ENCODE measurements around the gene ZRANB3.
"Not testable (repeated sequence)": the region's sequence is repeated elsewhere in the genome, so short reads cannot be mapped to it uniquely, and the experiment has no call there.

Gene ZRANB3

GRCh38 chr2:135121016-135121657 is 409.9 kb downstream of the ZRANB3 start:
- no peak for DNase-seq

DNA sequence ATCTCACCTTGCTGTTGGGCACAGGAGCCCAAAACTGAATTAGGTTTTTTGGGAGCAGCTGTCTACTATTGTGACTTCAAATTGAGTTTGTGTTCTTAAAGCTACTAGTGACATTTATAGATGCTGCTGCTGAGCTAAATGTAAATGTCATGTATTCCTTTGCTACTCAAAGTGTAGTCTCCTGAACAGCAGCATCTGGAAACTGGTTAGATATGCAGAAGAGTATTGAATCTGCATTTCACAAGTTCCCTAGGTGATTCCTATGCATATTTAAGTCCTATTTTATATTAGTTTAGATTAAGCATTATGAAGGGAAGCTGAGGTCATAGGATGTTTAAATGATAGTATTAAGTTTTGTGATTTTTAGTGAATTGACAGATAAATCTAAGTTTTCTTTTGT is 411.4 kb downstream of the ZRANB3 start:
- no peak for DNase-seq

- DNase-seq, result no peak
Observed at GRCh38 chr2:135113322-135113721, 417.7 kb downstream of the ZRANB3 start.

- DNase-seq, result not testable (repeated sequence)
Observed at GRCh38 chr2:135105513-135106316, 425.3 kb downstream of the ZRANB3 start.

- no peak for DNase-seq
Observed at GRCh38 chr2:135103843-135104242, 427.2 kb downstream of the ZRANB3 start.

DNA sequence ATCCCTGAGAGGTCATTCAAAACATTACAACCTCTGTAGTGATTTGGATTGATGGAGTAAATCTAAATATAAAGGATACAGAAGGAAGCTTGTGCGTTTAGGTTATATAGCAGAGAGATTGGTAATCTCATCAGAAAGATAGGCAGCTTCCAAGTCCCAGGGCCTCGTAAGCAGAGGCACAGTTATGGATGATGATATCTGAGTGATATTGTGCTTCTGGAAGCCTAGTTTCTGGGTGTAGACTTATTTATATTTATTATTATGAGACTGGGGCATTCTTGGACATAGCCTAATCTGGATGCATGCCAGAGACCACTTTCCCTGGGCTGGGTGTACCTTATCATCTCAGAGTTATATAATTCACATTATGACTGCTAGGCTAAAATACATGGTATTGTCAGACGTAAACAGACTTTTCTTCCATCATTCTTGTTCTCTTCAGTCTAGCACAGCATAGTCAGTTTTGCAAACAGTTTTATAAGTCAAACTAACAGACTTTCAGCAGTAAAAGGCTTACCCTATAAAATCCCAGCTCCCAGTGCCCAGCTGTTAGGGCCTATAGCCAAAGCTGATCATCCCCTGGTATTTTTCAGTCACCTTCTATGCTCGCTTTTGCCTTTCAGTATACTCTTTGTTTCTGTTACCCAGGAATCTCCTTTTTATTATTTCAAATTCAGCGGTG is 431.1 kb downstream of the ZRANB3 start:
- DNase-seq, result no peak

DNA sequence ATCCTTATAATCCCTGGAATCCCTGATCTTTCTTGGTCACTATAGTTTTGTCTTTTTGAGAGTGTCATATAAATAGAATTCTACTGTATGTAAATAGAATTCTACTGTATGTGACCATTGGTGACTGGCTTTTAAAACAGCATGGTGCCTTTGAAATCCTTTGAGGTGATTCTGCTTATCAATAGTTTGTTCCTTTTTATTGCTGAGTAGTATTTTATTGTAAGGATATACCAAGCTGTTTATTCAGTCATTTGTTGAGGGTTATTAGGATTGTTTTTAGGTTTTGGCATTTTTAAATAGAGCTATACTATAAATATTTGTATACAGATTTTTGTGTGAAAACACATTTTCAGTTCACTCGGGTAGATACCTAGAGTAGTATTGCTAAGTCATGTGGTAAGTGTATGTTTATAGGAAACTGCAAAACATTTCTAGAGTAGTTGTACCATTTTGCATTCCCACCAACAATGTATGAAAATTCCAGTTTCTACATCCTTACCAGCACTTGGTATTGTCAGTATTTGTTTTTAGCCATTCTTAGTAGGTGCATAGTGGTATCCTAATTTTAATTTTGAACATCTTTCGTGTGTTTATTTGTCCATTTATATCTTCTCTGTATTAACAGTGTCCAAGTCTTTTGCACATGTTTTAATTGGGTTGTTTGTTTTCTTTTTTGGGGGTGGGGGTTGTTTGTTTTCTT is 433.3 kb downstream of the ZRANB3 start:
- DNase-seq, result no peak

GRCh38 chr2:135096665-135097446 is 434.2 kb downstream of the ZRANB3 start:
- no peak for DNase-seq

GRCh38 chr2:135095591-135095990 is 435.4 kb downstream of the ZRANB3 start:
- no peak for DNase-seq

DNA sequence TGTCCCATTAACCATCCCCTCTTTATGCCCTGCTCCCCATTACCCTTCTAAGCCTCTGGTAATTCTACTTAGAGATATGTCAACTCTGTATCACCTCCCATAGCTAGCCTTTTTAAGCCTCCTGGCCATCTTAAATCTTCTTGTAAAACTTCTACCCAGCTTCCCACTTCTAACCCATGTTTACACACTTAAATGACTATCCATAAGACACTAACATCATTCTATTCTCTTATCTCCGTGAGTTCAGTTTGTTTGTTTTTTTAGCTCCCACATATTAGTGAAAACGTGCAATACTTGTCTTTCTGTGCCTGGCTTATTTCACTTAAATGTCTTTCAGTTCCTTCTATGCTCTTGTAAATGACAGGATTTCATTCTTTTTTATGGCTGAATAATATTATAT is 436.5 kb downstream of the ZRANB3 start:
- DNase-seq, result no peak

DNA sequence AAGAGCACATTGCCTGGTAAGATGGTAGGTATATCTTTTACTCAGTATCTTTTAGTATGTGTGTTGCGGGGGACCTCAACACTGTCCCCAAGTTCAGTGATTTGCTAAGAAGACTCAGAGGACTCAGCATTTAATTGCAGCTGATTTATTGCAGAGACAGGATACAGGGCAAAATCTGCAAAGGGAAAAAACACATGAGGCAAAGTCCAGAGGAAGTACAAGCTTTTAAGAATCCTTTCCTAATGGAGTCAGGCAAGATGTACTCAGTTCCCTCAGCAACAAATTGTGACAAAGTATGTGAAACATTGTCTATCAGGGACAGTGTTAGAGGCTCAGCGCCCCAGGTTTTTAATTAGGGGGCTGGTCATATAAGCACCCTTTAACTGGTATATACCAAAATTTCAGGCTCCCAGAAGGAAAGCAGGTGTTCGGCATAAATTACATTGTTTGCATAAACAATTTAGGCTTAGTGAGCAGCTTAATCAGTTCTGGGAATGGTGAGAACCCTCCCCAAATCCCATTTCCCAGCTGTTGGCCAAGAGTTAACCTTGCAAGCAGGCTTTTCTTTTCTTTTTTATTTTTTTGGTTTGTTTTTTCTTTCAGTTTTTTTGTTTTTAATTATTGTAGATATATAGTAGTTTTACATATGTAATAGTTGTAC is 437.2 kb downstream of the ZRANB3 start:
- DNase-seq, result peak; percentile 81

DNA sequence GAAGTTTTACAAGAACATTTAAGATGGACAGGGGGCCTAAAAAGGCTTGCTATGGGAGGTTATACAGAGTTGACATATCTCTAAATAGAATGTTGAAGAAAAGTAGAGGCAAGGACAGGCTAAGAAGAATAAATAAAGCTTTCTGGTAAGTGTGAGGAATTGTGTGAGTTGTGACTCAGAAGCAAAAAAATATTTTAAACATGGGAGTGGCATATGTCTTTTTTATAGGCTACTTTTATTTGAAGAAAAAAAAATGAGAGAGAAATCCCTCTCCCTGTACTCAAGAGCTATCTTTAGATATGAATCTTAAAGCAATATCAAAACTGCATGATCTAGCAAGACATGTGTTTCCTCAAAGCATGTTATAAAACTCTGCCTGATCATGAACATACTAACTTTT is 437.8 kb downstream of the ZRANB3 start:
- no peak for DNase-seq

DNA sequence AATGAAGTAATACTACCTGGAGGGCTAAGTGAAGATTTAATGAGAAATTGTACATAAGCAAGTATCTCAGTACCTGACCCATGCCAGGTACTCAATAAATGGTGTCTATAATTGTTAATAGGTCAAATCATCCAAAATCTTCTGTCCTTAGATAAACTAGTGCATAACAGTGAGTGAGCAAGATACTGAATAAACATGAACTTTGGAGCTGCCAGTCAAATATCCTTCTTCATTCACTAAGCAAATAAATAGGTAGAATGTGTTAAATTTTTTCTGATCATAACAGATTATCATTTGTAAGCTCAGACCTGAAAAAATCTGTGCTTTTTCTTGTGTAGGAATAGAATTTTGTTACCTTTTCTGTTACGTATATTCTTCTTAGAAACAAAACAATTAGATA is 439.3 kb downstream of the ZRANB3 start:
- DNase-seq, result no peak

DNA sequence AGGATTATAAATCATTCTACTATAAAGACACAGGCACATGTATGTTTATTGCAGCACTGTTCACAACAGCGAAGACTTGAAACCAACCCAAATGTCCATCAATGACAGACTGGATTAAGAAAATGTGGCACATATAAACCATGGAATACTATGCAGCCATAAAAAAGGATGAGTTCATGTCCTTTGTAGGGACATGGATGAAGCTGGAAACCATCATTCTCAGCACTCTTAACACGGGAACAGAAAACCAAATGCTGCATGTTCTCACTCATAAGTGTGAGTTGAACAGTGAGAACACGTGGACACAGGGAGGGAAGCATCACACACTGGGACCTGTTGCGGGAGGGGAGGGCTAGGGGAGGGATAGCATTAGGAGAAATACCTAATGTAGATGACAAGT is 441.4 kb downstream of the ZRANB3 start:
- DNase-seq, result not testable (repeated sequence)
